ENCODE data around the gene IL6.

IL6 gene

DNA sequence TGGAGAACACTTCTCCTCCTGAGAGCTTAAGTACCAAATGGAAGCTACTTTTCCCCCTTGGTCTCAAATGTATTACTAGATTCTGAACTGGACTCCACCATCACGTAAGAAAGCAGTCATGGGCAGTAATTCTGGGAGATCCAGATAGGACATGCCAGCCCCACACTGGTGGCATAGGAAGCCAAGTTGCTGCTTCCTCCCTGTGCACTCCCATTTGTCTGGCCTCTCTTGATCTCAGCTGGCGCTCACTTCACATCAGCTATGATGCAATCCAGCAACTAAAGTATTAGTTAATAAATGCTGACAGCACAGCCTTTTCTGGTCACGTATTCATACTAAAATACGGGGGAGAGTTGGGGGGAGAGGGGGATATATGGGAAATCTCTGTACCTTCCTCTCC, 3.4 kb upstream of the IL6 start:
- Histone ChIP-seq H3K9ac (ENCODE audit: low read length) (no peak overlapping the region), H3K36me3 (ENCODE audit: control insufficient read depth, insufficient read depth, low read length) (no peaks in the 10 kb centered on the region), H3K4me1 (ENCODE audit: control insufficient read depth, insufficient read depth, low read length) (peaks cover 13% of the 10 kb centered on the region), H3K27me3 (ENCODE audit: control insufficient read depth, insufficient read depth, low read length) (no peaks in the 10 kb centered on the region), H3K4me3 (ENCODE audit: low read length) (peak overlapping the region; percentile 34), H3K27ac (ENCODE audit: low read depth, low read length) (peak overlapping the region; percentile 44)

DNA sequence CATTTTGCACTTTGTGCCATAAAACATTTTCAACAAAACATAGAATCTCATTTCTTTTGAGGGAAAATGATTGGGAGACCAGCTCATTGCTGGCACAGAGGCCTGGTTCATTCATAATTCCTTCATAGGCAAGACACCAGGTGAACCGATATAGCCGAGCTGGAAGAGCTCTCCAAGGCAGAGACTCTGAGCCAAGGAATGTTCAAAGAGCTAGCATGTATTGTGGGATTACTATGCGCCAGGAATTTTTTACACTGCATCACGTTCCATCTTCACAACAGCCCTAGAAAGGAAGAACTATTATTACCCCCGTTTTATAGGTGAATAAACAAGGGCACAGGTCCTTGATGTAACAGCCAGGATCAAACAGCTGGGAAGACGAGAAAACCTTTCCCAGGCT, 2.1 kb upstream of the IL6 start:
- Histone ChIP-seq H3K27ac (ENCODE audit: low read depth, low read length) (peak overlapping the region; percentile 32), H3K4me1 (ENCODE audit: control insufficient read depth, insufficient read depth, low read length) (peaks cover 13% of the 10 kb centered on the region), H3K4me3 (ENCODE audit: low read length) (no peak overlapping the region), H3K36me3 (ENCODE audit: control insufficient read depth, insufficient read depth, low read length) (no peaks in the 10 kb centered on the region), H3K27me3 (ENCODE audit: control insufficient read depth, insufficient read depth, low read length) (no peaks in the 10 kb centered on the region), H3K9ac (ENCODE audit: low read length) (no peak overlapping the region)

- Histone ChIP-seq H3K4me1 (ENCODE audit: control insufficient read depth, insufficient read depth, low read length) (peaks cover 13% of the 10 kb centered on the region), H3K4me3 (ENCODE audit: low read length) (peak overlapping the region; percentile 14), H3K36me3 (ENCODE audit: control insufficient read depth, insufficient read depth, low read length) (no peaks in the 10 kb centered on the region), H3K9ac (ENCODE audit: low read length) (no peak overlapping the region), H3K27ac (ENCODE audit: low read depth, low read length) (no peak overlapping the region), H3K27me3 (ENCODE audit: control insufficient read depth, insufficient read depth, low read length) (no peaks in the 10 kb centered on the region)
Measured at GRCh38 chr7:22725585-22725984, 1.4 kb upstream of the IL6 start.

DNA sequence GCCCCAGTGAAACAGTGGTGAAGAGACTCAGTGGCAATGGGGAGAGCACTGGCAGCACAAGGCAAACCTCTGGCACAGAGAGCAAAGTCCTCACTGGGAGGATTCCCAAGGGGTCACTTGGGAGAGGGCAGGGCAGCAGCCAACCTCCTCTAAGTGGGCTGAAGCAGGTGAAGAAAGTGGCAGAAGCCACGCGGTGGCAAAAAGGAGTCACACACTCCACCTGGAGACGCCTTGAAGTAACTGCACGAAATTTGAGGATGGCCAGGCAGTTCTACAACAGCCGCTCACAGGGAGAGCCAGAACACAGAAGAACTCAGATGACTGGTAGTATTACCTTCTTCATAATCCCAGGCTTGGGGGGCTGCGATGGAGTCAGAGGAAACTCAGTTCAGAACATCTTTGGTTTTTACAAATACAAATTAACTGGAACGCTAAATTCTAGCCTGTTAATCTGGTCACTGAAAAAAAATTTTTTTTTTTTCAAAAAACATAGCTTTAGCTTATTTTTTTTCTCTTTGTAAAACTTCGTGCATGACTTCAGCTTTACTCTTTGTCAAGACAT, 574 bp upstream of the IL6 start:
- Histone ChIP-seq H3K9ac (ENCODE audit: low read length) (no peak overlapping the region), H3K27ac (ENCODE audit: low read depth, low read length) (peak overlapping the region; percentile 27), H3K27me3 (ENCODE audit: control insufficient read depth, insufficient read depth, low read length) (no peaks in the 10 kb centered on the region), H3K4me3 (ENCODE audit: low read length) (peak overlapping the region; percentile 50), H3K36me3 (ENCODE audit: control insufficient read depth, insufficient read depth, low read length) (no peaks in the 10 kb centered on the region), H3K4me1 (ENCODE audit: control insufficient read depth, insufficient read depth, low read length) (peaks cover 13% of the 10 kb centered on the region)

GRCh38 chr7:22727714-22728035, 675 bp downstream of the IL6 start:
- no peak overlapping the region for H3K9ac ChIP-seq (ENCODE audit: low read length)
- H3K36me3 ChIP-seq (ENCODE audit: control insufficient read depth, insufficient read depth, low read length), result no peaks in the 10 kb centered on the region
- H3K27me3 ChIP-seq (ENCODE audit: control insufficient read depth, insufficient read depth, low read length), result no peaks in the 10 kb centered on the region
- H3K4me3 ChIP-seq (ENCODE audit: low read length), result peak overlapping the region; percentile 50
- H3K4me1 ChIP-seq (ENCODE audit: control insufficient read depth, insufficient read depth, low read length), result peaks cover 13% of the 10 kb centered on the region
- peak overlapping the region; percentile 27 for H3K27ac ChIP-seq (ENCODE audit: low read depth, low read length)

DNA sequence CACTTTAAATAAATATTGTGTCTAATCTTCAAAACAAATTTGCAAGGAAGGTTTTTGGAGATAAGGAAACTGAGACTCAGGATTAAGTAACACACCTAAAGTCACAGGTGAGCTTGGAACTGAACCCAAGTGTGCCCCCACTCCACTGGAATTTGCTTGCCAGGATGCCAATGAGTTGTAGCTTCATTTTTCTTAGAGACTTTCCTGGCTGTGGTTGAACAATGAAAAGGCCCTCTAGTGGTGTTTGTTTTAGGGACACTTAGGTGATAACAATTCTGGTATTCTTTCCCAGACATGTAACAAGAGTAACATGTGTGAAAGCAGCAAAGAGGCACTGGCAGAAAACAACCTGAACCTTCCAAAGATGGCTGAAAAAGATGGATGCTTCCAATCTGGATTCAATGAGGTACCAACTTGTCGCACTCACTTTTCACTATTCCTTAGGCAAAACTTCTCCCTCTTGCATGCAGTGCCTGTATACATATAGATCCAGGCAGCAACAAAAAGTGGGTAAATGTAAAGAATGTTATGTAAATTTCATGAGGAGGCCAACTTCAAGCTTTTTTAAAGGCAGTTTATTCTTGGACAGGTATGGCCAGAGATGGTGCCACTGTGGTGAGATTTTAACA, 1.5 kb downstream of the IL6 start:
- no peak overlapping the region for H3K4me3 ChIP-seq (ENCODE audit: low read length)
- H3K27ac ChIP-seq (ENCODE audit: low read depth, low read length), result no peak overlapping the region
- no peak overlapping the region for H3K9ac ChIP-seq (ENCODE audit: low read length)
- H3K4me1 ChIP-seq (ENCODE audit: control insufficient read depth, insufficient read depth, low read length), result peaks cover 8% of the 10 kb centered on the region
- no peaks in the 10 kb centered on the region for H3K27me3 ChIP-seq (ENCODE audit: control insufficient read depth, insufficient read depth, low read length)
- no peaks in the 10 kb centered on the region for H3K36me3 ChIP-seq (ENCODE audit: control insufficient read depth, insufficient read depth, low read length)

- H3K4me3 ChIP-seq (ENCODE audit: low read length), result no peak overlapping the region
Measured at GRCh38 chr7:22729180-22729825, 2.3 kb downstream of the IL6 start.

DNA sequence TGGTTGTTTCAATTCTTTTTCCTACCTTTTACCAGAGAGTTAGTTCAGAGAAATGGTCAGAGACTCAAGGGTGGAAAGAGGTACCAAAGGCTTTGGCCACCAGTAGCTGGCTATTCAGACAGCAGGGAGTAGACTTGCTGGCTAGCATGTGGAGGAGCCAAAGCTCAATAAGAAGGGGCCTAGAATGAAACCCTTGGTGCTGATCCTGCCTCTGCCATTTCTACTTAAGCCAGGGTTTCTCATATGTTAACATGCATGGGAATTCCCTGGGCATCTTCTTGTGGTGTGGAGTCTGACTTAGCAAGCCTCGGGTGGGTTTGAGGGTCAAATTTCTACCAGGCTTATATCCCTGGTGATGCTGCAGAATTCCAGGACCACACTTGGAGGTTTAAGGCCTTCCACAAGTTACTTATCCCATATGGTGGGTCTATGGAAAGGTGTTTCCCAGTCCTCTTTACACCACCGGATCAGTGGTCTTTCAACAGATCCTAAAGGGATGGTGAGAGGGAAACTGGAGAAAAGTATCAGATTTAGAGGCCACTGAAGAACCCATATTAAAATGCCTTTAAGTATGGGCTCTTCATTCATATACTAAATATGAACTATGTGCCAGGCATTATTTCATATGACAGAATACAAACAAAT, 3.2 kb downstream of the IL6 start:
- H3K9ac ChIP-seq (ENCODE audit: low read length), result no peak overlapping the region
- H3K4me3 ChIP-seq (ENCODE audit: low read length), result no peak overlapping the region
- no peak overlapping the region for H3K27ac ChIP-seq (ENCODE audit: low read depth, low read length)
- H3K27me3 ChIP-seq (ENCODE audit: control insufficient read depth, insufficient read depth, low read length), result no peaks in the 10 kb centered on the region
- no peaks in the 10 kb centered on the region for H3K4me1 ChIP-seq (ENCODE audit: control insufficient read depth, insufficient read depth, low read length)
- H3K36me3 ChIP-seq (ENCODE audit: control insufficient read depth, insufficient read depth, low read length), result no peaks in the 10 kb centered on the region

More at GRCh38 chr7:22729180-22729825, 2.3 kb downstream of the IL6 start:
- Histone ChIP-seq H3K4me1 (ENCODE audit: control insufficient read depth, insufficient read depth, low read length) (peaks cover 5% of the 10 kb centered on the region), H3K27me3 (ENCODE audit: control insufficient read depth, insufficient read depth, low read length) (no peaks in the 10 kb centered on the region), H3K27ac (ENCODE audit: low read depth, low read length) (no peak overlapping the region), H3K36me3 (ENCODE audit: control insufficient read depth, insufficient read depth, low read length) (no peaks in the 10 kb centered on the region), H3K9ac (ENCODE audit: low read length) (no peak overlapping the region)

GRCh38 chr7:22730921-22731654, 4.1 kb downstream of the IL6 start:
- no peak overlapping the region for H3K27ac ChIP-seq (ENCODE audit: low read depth, low read length)
- no peak overlapping the region for H3K4me3 ChIP-seq (ENCODE audit: low read length)
- H3K36me3 ChIP-seq (ENCODE audit: control insufficient read depth, insufficient read depth, low read length), result no peaks in the 10 kb centered on the region
- H3K4me1 ChIP-seq (ENCODE audit: control insufficient read depth, insufficient read depth, low read length), result no peaks in the 10 kb centered on the region
- no peaks in the 10 kb centered on the region for H3K27me3 ChIP-seq (ENCODE audit: control insufficient read depth, insufficient read depth, low read length)
- H3K9ac ChIP-seq (ENCODE audit: low read length), result no peak overlapping the region

DNA sequence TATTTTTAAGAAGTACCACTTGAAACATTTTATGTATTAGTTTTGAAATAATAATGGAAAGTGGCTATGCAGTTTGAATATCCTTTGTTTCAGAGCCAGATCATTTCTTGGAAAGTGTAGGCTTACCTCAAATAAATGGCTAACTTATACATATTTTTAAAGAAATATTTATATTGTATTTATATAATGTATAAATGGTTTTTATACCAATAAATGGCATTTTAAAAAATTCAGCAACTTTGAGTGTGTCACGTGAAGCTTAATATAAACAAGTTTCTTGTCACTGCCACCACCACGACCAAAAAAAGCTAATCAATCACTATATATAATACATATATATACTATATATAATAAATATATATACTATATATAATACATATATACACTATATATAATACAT, 4.8 kb downstream of the IL6 start:
- Histone ChIP-seq H3K4me3 (ENCODE audit: low read length) (no peak overlapping the region), H3K9ac (ENCODE audit: low read length) (no peak overlapping the region), H3K4me1 (ENCODE audit: control insufficient read depth, insufficient read depth, low read length) (no peaks in the 10 kb centered on the region), H3K27me3 (ENCODE audit: control insufficient read depth, insufficient read depth, low read length) (no peaks in the 10 kb centered on the region), H3K27ac (ENCODE audit: low read depth, low read length) (no peak overlapping the region), H3K36me3 (ENCODE audit: control insufficient read depth, insufficient read depth, low read length) (no peaks in the 10 kb centered on the region)

GRCh38 chr7:22732556-22733126, 5.6 kb downstream of the IL6 start:
- H3K27me3 ChIP-seq (ENCODE audit: control insufficient read depth, insufficient read depth, low read length), result no peaks in the 10 kb centered on the region
- H3K4me3 ChIP-seq (ENCODE audit: low read length), result no peak overlapping the region
- H3K36me3 ChIP-seq (ENCODE audit: control insufficient read depth, insufficient read depth, low read length), result no peaks in the 10 kb centered on the region
- no peak overlapping the region for H3K9ac ChIP-seq (ENCODE audit: low read length)
- H3K4me1 ChIP-seq (ENCODE audit: control insufficient read depth, insufficient read depth, low read length), result no peaks in the 10 kb centered on the region
- H3K27ac ChIP-seq (ENCODE audit: low read depth, low read length), result no peak overlapping the region

DNA sequence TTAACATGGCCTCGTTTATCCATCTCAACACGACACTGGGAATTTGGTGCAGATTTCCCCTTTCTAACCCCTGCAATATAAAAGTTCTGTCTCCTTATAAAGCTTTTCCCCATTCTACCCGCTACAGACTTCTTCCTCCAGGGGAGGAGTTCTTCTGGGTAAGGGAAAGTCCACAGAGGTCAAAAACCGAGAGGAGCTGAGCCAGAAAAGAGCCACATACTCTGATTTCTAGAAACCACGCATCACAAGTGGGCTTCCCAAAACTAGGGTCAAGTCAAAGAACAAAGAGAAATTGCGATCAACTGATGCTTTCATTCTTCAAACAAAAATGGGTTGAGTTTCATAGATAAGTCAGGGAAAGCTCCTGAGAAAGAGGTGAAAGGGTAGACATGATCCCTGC, 6.8 kb downstream of the IL6 start:
- H3K4me1 ChIP-seq (ENCODE audit: control insufficient read depth, insufficient read depth, low read length), result no peaks in the 10 kb centered on the region

More for the DNA sequence above, 6.8 kb downstream of the IL6 start:
- Histone ChIP-seq H3K9ac (ENCODE audit: low read length) (no peak overlapping the region), H3K36me3 (ENCODE audit: control insufficient read depth, insufficient read depth, low read length) (no peaks in the 10 kb centered on the region), H3K4me3 (ENCODE audit: low read length) (no peak overlapping the region), H3K27me3 (ENCODE audit: control insufficient read depth, insufficient read depth, low read length) (no peaks in the 10 kb centered on the region), H3K27ac (ENCODE audit: low read depth, low read length) (no peak overlapping the region)
